ENCODE data around the gene CABCOCO1. TPM values are rescaled to one million over a fixed set of nuclear protein-coding genes. Genes with fewer than 3 reads are reported as not detected.

CABCOCO1 gene
- total and polyA plus RNA-seq, 9 of the 15 experiments (the other 6 are each of a cell fraction or from before 2014, with no cell fraction given), result 0.04 TPM; not detected in 8

DNA sequence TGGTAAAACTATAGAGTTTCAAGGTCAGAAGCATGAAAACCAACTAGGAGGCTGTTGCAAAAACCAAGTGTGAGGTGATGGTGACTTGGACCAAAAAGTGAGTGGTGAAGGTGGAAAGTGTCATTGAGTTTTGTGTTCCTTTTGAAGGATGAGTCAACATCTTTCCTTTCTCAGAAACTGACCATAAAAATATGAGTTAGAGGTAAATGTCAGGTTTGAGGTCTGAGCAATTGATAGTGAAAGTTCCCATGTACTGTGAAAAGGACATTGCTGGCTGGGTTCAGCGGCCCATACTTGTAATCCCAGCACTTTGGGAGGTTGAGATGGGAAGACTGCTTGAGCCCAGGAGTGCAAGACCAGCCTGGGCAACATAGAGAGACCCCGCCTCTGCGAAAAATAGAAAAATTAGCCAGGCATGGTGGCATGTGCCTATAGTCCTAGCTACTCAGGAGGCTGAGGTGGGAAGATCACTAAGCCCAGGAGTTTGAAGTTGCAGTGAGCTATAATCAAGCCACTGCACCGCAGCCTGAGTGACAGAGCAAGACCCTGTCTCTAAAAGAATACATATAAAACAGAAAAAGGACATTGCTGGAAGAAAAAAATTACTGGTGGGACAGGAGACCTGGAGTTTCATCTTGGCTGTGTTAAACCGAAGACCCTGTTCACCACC lies 149.5 kb downstream of the CABCOCO1 start (continued):
- TF ChIP-seq JUND (IDR thresholded peaks at IDR 0.05; ENCODE audit: borderline replicate concordance, low read depth, low read length), result peak; percentile 72; the same call in 1 of the 2 replicates
- peak; percentile 76; the same call in 1 of the 3 replicates for TF ChIP-seq JUND (tag; IDR thresholded peaks at IDR 0.05; ENCODE audit: borderline replicate concordance, low read depth, low read length)
- no peak for TF ChIP-seq ZNF79 (CRISPR knock-in tag; IDR thresholded peaks at IDR 0.05; ENCODE audit: low read depth)
- no peak for TF ChIP-seq EZH2 (IDR thresholded peaks at IDR 0.05; ENCODE audit: borderline replicate concordance, low read depth, low read length)
- peak; percentile 62 for TF ChIP-seq SMARCA4 (IDR thresholded peaks at IDR 0.05)
- TF ChIP-seq, protein P1, sequence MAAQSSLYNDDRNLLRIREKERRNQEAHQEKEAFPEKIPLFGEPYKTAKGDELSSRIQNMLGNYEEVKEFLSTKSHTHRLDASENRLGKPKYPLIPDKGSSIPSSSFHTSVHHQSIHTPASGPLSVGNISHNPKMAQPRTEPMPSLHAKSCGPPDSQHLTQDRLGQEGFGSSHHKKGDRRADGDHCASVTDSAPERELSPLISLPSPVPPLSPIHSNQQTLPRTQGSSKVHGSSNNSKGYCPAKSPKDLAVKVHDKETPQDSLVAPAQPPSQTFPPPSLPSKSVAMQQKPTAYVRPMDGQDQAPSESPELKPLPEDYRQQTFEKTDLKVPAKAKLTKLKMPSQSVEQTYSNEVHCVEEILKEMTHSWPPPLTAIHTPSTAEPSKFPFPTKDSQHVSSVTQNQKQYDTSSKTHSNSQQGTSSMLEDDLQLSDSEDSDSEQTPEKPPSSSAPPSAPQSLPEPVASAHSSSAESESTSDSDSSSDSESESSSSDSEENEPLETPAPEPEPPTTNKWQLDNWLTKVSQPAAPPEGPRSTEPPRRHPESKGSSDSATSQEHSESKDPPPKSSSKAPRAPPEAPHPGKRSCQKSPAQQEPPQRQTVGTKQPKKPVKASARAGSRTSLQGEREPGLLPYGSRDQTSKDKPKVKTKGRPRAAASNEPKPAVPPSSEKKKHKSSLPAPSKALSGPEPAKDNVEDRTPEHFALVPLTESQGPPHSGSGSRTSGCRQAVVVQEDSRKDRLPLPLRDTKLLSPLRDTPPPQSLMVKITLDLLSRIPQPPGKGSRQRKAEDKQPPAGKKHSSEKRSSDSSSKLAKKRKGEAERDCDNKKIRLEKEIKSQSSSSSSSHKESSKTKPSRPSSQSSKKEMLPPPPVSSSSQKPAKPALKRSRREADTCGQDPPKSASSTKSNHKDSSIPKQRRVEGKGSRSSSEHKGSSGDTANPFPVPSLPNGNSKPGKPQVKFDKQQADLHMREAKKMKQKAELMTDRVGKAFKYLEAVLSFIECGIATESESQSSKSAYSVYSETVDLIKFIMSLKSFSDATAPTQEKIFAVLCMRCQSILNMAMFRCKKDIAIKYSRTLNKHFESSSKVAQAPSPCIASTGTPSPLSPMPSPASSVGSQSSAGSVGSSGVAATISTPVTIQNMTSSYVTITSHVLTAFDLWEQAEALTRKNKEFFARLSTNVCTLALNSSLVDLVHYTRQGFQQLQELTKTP (IDR thresholded peaks at IDR 0.05; ENCODE audit: low read depth in 1 of 2, partially characterized antibody in 2 of 2), result no peak
- TF ChIP-seq L3MBTL2 (IDR thresholded peaks at IDR 0.05), result 0 out of 2 replicates have a peak, but pooled peaks have one; percentile 28
- TF ChIP-seq, protein P2, sequence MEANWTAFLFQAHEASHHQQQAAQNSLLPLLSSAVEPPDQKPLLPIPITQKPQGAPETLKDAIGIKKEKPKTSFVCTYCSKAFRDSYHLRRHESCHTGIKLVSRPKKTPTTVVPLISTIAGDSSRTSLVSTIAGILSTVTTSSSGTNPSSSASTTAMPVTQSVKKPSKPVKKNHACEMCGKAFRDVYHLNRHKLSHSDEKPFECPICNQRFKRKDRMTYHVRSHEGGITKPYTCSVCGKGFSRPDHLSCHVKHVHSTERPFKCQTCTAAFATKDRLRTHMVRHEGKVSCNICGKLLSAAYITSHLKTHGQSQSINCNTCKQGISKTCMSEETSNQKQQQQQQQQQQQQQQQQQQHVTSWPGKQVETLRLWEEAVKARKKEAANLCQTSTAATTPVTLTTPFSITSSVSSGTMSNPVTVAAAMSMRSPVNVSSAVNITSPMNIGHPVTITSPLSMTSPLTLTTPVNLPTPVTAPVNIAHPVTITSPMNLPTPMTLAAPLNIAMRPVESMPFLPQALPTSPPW (CRISPR knock-in tag; IDR thresholded peaks at IDR 0.05), result no peak
- TF ChIP-seq ZSCAN29 (IDR thresholded peaks at IDR 0.05), result no peak
- TF ChIP-seq, protein P3, sequence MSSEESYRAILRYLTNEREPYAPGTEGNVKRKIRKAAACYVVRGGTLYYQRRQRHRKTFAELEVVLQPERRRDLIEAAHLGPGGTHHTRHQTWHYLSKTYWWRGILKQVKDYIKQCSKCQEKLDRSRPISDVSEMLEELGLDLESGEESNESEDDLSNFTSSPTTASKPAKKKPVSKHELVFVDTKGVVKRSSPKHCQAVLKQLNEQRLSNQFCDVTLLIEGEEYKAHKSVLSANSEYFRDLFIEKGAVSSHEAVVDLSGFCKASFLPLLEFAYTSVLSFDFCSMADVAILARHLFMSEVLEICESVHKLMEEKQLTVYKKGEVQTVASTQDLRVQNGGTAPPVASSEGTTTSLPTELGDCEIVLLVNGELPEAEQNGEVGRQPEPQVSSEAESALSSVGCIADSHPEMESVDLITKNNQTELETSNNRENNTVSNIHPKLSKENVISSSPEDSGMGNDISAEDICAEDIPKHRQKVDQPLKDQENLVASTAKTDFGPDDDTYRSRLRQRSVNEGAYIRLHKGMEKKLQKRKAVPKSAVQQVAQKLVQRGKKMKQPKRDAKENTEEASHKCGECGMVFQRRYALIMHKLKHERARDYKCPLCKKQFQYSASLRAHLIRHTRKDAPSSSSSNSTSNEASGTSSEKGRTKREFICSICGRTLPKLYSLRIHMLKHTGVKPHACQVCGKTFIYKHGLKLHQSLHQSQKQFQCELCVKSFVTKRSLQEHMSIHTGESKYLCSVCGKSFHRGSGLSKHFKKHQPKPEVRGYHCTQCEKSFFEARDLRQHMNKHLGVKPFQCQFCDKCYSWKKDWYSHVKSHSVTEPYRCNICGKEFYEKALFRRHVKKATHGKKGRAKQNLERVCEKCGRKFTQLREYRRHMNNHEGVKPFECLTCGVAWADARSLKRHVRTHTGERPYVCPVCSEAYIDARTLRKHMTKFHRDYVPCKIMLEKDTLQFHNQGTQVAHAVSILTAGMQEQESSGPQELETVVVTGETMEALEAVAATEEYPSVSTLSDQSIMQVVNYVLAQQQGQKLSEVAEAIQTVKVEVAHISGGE (CRISPR knock-in tag; IDR thresholded peaks at IDR 0.05), result no peak
- TF ChIP-seq, protein P4, sequence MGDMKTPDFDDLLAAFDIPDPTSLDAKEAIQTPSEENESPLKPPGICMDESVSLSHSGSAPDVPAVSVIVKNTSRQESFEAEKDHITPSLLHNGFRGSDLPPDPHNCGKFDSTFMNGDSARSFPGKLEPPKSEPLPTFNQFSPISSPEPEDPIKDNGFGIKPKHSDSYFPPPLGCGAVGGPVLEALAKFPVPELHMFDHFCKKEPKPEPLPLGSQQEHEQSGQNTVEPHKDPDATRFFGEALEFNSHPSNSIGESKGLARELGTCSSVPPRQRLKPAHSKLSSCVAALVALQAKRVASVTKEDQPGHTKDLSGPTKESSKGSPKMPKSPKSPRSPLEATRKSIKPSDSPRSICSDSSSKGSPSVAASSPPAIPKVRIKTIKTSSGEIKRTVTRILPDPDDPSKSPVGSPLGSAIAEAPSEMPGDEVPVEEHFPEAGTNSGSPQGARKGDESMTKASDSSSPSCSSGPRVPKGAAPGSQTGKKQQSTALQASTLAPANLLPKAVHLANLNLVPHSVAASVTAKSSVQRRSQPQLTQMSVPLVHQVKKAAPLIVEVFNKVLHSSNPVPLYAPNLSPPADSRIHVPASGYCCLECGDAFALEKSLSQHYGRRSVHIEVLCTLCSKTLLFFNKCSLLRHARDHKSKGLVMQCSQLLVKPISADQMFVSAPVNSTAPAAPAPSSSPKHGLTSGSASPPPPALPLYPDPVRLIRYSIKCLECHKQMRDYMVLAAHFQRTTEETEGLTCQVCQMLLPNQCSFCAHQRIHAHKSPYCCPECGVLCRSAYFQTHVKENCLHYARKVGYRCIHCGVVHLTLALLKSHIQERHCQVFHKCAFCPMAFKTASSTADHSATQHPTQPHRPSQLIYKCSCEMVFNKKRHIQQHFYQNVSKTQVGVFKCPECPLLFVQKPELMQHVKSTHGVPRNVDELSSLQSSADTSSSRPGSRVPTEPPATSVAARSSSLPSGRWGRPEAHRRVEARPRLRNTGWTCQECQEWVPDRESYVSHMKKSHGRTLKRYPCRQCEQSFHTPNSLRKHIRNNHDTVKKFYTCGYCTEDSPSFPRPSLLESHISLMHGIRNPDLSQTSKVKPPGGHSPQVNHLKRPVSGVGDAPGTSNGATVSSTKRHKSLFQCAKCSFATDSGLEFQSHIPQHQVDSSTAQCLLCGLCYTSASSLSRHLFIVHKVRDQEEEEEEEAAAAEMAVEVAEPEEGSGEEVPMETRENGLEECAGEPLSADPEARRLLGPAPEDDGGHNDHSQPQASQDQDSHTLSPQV (IDR thresholded peaks at IDR 0.05), result peak; percentile 64
- TF ChIP-seq JUN (IDR thresholded peaks at IDR 0.05; ENCODE audit: borderline replicate concordance, low read depth, low read length), result no peak; the same call in 1 of the 2 replicates
- TF ChIP-seq JUN (CRISPR knock-in tag; IDR thresholded peaks at IDR 0.05; ENCODE audit: borderline replicate concordance), result 0 out of 2 replicates have a peak, but pooled peaks have one; percentile 20

Measured in K562 (cell line).